Tibial nerve (tissue), 4 donors: Measurements from ENCODE around the gene CHTF8.

Source experiments
- CTCF ChIP-seq, 5 experiments: fragments of 200-600 bp in 3 of 5; fragments of 450-650 bp in 2 of 5; sonication (generic) in 3 of 5; IDR thresholded peaks; one replicate each; pipeline ENCODE4 v1.5.1; 2016 to 2019; ENCODE audit warnings: antibody characterized with exemption in 5 of 5, mild to moderate bottlenecking in 3 of 5, moderate library complexity in 2 of 5
- EP300 ChIP-seq, 2 donors: sonication (generic); formaldehyde crosslinking; IDR thresholded peaks; one replicate each; pipeline ENCODE4 v1.6.1; 2017; ENCODE audit warnings: antibody characterized with exemption in 2 of 2, mild to moderate bottlenecking in 1 of 2
- POLR2A ChIP-seq, 2 donors: fragments of 450-650 bp; IDR thresholded peaks; one replicate each; pipeline ENCODE4 v1.6.1; 2017; ENCODE audit warnings: antibody characterized with exemption in 2 of 2, mild to moderate bottlenecking in 2 of 2, moderate library complexity in 2 of 2

- TF ChIP-seq POLR2A (IDR thresholded peaks at IDR 0.05) (no peak), CTCF (IDR thresholded peaks at IDR 0.05) (no peak), EP300 (IDR thresholded peaks at IDR 0.05) (no peak)
These were observed 19.2 kb downstream of the CHTF8 start for GRCh38 chr16:69113216-69113615.
